HPDE6-E6E7 (cell line): ENCODE measurements around the gene DPRX.

Source experiments
- DNase-seq: peaks from one replicate; pipeline ENCODE4 v3.0.0; 2011; ENCODE audit warnings: missing footprints; ENCODE audit errors: extremely low spot score

Gene DPRX, protein sequence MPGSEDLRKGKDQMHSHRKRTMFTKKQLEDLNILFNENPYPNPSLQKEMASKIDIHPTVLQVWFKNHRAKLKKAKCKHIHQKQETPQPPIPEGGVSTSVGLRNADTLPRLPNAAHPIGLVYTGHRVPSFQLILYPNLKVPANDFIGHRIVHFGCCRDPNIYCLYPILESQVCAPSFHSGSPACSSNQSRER

GRCh38 chr19:53631949-53632407 lies at the start of gene DPRX:
Gene DPRX, plus strand, starts transcription at chr19:53631999. Its CDS starts 108 bp downstream, at chr19:53632107.
- no peak for DNase-seq

GRCh38 chr19:53583181-53583580 lies 48.6 kb upstream of the DPRX start:
- DNase-seq: no peak

GRCh38 chr19:53586277-53586691 lies 45.5 kb upstream of the DPRX start:
- DNase-seq: no peak

DNA sequence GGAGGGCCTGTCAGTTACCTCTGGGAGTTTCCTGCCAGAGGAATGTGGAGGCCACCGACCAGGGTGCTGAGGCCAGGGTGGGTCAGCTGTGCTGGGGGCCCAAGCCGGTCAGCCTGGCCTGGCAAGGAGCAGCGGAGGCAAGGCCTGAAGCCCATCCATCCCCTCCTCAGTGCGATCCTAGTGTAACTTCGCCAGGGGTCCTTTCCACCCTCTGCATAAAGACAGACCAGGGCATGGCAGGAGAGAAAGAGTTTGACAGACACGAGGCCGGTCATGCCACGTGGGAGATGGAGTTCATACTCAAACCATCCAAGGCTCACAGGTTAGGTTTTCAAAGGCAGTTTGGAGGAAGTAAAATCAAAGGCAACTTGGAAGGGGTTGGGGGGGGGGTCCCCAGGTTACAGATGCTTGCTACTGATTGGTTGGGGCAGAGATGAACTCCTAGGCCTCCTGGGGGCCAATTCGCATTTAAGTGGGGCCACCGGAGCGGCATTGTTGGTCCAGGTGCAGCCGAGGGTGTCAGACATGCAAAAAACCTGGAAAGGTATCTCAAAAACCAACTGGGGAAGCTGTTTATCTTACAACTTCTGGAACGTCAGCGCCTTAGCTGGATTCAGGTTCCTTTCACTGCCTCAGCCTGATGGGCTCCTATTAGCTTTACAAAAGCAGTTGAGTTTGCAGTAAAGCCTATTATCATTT lies 36.8 kb upstream of the DPRX start:
- DNase-seq: no peak

- no peak for DNase-seq
Observed at GRCh38 chr19:53595510-53595867, 36.3 kb upstream of the DPRX start.

DNA sequence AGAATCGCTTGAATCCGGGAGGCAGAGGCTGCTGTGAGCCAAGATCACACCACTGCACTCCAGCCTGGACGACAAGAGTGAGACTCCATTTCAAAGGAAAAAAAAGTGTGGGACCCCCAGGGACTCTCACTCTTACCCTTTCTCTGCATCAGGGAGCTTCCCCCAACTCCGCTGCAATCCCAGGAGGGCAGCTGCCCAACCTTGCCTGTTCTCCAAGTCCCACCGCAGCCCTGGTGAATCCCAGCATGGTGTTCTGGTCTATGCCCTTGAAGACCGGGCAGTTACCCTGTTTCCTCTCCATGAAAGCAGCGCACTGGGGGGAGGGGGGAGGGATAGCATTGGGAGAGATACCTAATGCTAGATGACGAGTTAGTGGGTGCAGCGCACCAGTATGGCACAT lies 35.7 kb upstream of the DPRX start:
- no peak for DNase-seq

DNA sequence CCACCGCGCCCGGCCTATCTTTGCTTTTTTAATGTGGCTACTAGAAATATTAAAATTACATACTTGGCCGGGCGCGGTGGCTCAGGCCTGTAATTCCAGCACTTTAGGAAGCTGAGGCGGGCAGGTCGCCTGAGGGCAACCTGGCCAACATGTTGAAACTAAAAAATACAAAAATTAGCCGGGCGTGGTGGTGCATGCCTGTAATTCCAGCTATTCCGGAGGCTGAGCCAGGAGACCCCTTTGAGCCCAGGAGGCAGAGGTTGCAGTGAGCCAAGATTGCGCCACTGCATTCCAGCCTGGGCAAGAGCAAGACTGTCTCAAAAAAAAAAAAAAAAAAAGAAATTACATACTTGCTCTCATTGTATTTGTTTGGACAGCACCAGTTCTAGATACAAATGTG lies 34.8 kb upstream of the DPRX start:
- DNase-seq: no peak

- DNase-seq: no peak
Observed at GRCh38 chr19:53598361-53598760, 33.4 kb upstream of the DPRX start.

- DNase-seq: no peak
Observed at GRCh38 chr19:53600217-53600616, 31.6 kb upstream of the DPRX start.

DNA sequence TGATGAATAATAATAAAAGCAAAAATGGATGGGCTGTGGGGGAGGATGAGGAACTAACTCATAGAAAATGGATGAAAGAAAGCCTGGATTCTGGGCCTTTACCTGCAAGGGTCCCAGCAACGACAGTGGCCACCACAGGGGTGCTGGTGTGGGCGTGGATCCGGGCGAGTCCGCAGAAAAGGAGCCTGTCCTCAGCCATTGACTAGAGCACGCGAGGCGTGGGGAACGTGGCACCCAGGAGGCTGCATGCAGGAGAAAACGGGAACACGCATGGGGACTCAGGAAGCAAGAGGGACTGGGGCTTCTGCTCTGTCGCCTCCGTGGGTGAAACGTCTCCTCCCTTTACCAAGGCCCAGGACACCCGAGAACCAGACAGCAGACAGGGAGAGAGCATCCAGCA lies 25.8 kb upstream of the DPRX start:
- no peak for DNase-seq

GRCh38 chr19:53608381-53608780 lies 23.4 kb upstream of the DPRX start:
- DNase-seq: no peak

GRCh38 chr19:53612762-53613526 lies 18.9 kb upstream of the DPRX start:
- DNase-seq: no peak

DNA sequence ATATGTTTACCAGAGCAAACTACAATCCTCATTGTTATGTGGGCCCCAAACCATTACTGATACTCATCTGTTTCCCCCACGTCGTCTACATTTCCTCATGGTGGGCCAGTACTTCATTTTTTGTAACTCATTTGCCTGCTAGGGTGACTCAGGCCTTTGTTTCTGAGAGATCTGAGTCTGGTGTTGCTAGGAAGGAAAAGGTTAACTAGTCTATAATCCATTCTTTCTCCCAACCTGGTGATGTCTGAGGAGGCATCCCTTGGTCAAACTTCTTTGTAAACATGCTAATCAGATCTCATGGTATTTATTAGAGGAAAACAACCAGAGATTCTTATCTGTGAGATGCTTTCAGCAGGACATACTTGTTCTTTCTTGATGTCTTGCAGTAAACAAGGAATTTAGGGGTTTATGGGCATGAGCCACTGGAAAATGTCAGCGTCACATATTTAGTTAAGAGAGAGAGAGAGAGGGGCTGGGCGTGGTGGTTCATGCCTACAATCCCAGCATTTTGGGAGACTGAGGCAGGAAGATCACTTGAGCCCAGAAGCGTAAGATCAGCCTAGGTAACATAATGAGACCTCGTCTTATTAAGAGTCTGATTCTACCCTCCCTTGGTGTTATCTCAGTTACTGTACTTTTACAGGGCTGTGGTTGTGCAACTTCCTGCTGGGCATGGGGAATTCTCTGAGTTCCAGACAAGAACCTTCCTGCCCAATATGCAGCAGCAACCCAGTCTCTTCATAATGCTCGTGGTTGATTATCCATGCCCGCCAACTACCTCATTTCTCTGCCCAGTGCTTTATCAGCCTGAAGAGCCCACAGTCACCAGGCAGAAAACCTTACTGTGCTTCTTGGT lies 9.7 kb upstream of the DPRX start:
- peak; percentile 29 for DNase-seq

GRCh38 chr19:53624771-53625545 lies 6.8 kb upstream of the DPRX start:
- no peak for DNase-seq

GRCh38 chr19:53626486-53626885 lies 5.3 kb upstream of the DPRX start:
- no peak for DNase-seq

DNA sequence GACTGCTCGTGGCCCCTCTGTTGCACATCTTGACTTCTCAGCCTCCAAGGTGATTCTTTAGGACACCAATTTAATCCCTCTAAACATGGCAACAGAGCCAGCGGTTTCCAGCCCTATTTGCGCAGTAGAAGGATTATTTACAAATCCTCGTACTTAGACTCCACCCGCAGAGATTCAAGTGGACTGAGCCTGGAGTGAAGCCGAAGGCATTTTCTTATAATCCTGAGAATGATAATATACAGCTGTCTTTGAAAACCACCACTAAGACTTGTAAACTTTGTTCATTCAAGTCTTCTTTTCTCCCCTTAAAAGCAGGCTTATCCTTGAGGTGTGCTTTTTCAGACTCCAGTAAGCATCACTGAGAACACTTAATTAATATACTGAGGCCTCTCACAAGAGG lies 4.8 kb upstream of the DPRX start:
- no peak for DNase-seq

DNA sequence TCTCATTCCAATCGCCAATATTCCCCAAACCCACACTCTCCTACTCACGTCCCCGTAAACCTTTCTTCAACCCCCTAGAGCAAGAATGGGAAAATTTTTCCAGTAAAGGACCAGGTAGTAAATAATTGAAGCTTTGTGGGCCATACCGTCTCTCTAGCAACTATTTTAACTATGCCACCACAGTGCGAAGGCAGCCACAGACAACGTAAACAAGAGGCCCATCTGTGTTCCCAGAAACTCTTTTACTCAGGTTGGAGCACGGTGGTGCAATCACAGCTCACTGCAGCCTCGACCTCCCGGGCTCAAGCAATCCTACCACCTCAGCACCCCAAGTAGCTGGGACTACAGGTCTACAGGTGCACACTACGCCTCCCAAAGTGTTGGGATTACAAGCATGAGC lies 3.0 kb downstream of the DPRX start:
- DNase-seq: no peak

DNA sequence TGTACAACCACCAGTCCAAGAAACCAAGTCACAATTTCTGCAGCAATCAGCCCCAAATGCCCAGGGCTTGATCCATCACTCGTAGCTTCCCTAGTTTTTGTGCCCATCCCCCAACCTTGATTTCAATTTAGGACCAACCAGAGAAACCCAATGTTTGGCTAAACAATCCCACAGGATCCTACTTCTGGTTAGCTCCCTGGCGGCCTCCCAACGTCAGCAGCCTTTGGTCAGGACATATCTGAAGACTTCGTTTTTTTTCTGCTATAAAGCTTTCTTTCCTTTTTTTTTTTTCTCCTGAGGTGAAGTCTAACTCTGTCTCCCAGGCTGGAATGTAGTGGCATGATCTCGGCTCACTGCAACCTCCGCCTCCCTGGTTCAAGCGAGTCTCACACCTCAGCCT lies 7.7 kb downstream of the DPRX start:
- DNase-seq: no peak

GRCh38 chr19:53642381-53643099 lies 10.7 kb downstream of the DPRX start:
- no peak for DNase-seq

DNA sequence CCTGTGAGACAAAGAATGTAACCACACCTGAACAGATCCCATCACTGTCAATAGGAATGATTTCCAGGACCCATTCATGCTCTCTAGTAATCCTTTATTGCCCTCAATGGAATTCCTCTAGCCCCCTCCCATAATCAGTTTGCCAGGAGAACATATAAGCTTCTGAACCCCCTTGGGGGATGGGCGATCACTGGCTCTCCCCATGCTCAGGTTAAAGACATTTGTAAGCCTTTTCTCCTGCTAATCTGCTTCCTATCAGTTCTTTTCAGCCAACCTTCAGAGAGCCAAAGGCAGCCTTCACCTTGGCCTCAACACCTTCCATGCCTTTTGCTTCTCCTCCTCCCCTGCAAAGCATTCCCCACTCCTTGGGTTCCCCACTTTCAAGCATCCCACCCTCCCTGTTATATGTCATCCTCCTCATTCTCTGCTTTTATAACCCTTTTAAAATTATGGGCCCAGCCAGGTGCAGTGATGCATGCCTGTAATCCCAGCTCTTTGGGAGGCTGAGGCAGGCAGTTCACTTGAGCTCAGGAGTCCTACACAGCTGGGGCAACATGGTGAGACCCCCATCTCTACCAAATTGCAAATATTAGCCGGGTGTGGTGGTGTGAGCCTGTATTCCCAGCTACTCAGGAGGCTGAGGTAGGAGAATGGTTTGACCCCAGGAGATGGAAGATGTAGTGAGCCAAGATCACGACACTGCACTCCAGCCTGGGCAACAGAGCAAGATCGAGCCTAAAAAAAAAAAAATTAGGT lies 12.4 kb downstream of the DPRX start:
- no peak for DNase-seq
